HG02973 (cell line): Measurements from ENCODE around the gene SEZ6.

Source experiments
- ATAC-seq: cut with Tn5 transposase; IDR thresholded peaks from one replicate; pipeline ENCODE4 v1.9.1; 2021; ENCODE audit warnings: moderate library complexity; ENCODE audit not compliant: unreplicated experiment

SEZ6 gene

GRCh38 chr17:29003289-29003688, 2.5 kb downstream of the SEZ6 start:
- no peak for ATAC-seq

- ATAC-seq = no peak
Observed at GRCh38 chr17:29002811-29003210, 3.0 kb downstream of the SEZ6 start.

GRCh38 chr17:29000973-29001372, 4.9 kb downstream of the SEZ6 start:
- no peak for ATAC-seq

- ATAC-seq = no peak
Observed at GRCh38 chr17:28999206-28999605, 6.6 kb downstream of the SEZ6 start.

GRCh38 chr17:28997806-28998205, 8.0 kb downstream of the SEZ6 start:
- no peak for ATAC-seq

GRCh38 chr17:28996554-28997096, 9.2 kb downstream of the SEZ6 start:
- no peak for ATAC-seq

- ATAC-seq = no peak
Observed at GRCh38 chr17:28993645-28994426, 12.0 kb downstream of the SEZ6 start.

GRCh38 chr17:28992625-28993600, 12.9 kb downstream of the SEZ6 start:
- ATAC-seq = no peak

GRCh38 chr17:28992185-28992584, 13.6 kb downstream of the SEZ6 start:
- no peak for ATAC-seq

GRCh38 chr17:28991779-28992178, 14.1 kb downstream of the SEZ6 start:
- no peak for ATAC-seq

GRCh38 chr17:28989028-28989427, 16.8 kb downstream of the SEZ6 start:
- ATAC-seq = no peak

GRCh38 chr17:28988475-28988874, 17.4 kb downstream of the SEZ6 start:
- no peak for ATAC-seq

GRCh38 chr17:28986714-28987655, 18.8 kb downstream of the SEZ6 start:
- no peak for ATAC-seq

GRCh38 chr17:28985950-28986713, 19.7 kb downstream of the SEZ6 start:
- no peak for ATAC-seq

GRCh38 chr17:28983286-28984230, 22.3 kb downstream of the SEZ6 start:
- ATAC-seq = no peak

GRCh38 chr17:28982131-28982793, 23.6 kb downstream of the SEZ6 start:
- peak; percentile 62 for ATAC-seq

GRCh38 chr17:28978356-28978964, 27.4 kb downstream of the SEZ6 start:
- ATAC-seq = no peak
